Activated gamma-delta T cell treated with anti-CD3 and anti-CD28 coated beads, Interleukin-2, amount 50 U/mL, for 16 hours (primary cell): Measurements from ENCODE around the gene TMIE.

ENCODE experiments used
- DNase-seq: peaks from one replicate; pipeline ENCODE4 v3.0.0-alpha.2; 2020; ENCODE audit warnings: low read depth

The TMIE gene, protein sequence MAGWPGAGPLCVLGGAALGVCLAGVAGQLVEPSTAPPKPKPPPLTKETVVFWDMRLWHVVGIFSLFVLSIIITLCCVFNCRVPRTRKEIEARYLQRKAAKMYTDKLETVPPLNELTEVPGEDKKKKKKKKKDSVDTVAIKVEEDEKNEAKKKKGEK

DNA sequence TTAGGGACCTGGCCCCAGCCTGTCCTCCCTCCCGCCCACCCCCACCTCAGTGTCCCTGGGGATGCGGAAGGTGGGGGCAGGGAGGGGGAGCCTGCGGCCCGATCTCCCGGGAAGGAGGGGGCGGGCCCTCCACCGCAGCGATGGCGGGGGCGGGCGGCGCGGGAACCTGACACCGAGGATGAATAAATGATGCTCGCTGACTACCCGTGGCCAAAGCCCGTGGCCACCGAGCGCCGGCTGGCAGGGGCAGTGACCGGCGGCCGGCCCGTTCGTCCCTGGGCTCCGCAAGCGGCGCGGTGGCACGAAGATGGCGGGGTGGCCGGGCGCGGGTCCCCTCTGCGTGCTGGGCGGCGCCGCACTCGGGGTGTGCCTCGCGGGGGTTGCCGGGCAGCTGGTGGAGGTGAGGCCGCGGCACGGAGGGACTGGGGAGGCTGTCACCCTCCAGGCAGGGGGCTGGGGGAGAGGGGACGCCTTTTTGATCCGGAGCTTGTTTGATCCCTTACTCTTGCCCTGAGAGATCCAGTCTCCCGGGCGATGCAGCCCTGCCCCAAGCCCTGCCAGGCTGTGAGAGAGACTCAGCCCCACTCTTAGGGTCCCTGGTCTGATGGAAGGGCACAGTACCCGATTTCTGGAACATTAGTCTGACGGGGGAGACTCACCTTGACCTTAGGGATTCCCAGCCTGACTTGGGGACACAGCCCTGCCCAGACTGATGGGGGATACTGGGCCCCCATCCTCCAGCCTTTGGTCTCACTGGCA is at the start of gene TMIE:
Gene TMIE (plus strand): TSS at position 212 of the 759 bp plus-strand sequence. CDS start 96 bp downstream, at position 308.
- DNase-seq = no peak

DNA sequence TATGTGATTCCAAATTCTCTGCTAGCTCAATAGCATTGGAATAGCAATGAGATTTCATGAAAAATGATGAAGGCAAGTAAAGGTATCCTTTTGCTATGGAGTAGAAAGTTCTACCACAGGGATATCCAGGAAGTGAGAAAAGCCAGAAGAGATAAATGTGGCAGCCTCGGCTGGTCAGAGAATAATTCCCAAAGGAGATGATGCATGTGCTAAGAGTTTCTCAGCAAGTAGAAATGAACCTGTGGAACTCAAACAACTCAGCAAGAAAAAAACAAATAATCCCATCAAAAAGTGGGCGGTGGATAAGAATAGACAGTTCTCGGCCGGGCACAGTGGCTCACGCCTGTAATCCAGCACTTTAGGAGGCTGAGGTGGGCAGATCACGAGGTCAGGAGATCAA is 45.9 kb upstream of the TMIE start:
- no peak for DNase-seq

DNA sequence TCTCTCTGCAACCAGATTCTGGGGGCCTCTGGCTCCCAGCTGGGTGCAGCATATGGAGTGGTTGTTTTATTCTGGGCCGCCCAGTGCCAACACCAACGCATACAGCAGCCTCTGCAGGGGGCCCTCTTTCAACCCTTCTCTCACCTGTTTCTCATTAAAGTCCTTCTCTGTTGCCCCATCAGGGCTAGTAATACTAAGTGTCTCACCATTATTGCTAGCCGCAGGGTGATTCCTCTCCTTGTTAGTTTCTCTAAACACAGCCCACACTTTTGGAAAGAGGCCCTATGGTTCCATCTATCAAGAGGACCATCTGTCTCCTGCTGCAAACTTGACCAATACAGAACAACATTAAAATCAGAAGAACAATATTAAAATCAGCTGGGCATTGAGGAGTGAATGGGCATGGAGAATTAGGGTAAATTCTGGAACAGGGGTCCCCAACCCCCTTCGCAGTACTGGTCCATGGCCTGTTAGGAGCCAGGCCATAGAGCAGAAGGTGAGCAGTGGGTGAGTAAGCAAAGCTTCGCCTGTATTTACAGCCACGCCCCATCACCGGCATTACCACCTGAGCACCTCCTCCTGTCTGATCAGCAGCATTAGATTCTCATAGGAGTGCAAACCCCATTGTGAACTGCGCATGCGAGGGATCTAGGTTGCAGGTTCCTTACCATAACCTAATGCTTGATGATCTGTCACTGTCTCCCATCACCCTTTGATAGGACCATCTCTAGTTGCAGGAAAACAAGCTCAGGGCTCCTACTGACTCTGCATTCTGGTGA is 44.2 kb upstream of the TMIE start:
- DNase-seq = no peak

DNA sequence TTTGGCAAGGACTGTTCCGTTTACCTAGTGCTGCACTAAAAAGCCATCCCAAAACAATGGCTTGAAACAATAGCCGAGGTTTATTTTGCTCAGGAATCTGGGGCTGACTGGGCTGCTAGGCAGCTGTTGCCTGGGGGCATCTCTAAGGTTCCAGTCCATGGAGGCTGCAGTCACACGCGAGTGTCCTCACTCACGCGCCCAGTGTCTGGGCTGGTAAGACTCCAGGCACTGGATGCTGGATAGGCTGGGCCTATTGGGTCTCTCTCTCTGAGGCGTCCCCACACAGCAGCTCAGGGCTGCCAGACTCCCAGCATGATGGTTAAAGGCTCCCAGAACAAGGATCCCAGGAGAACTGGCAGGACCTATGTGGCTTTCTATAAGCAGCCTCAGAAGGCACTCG is 41.9 kb upstream of the TMIE start:
- DNase-seq = no peak

DNA sequence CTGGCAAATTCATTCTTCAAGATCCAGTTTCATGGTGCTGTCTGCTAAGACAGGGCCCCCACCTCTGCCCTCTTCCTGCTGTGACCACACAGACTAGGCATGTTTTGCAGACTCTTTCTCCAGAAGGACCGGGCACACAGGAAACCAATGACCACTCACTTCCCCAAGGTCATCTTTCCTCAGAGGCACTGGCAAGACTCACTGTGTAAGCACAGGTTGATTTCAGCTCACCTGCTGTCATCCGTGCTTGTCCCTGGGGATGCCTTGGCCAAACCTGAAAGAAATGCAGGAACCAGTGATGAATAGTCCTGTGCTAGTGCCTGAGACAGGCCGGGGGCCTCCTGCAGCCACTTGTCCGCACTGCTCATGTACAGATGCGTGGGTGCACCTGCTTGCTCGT is 41.2 kb upstream of the TMIE start:
- no peak for DNase-seq

DNA sequence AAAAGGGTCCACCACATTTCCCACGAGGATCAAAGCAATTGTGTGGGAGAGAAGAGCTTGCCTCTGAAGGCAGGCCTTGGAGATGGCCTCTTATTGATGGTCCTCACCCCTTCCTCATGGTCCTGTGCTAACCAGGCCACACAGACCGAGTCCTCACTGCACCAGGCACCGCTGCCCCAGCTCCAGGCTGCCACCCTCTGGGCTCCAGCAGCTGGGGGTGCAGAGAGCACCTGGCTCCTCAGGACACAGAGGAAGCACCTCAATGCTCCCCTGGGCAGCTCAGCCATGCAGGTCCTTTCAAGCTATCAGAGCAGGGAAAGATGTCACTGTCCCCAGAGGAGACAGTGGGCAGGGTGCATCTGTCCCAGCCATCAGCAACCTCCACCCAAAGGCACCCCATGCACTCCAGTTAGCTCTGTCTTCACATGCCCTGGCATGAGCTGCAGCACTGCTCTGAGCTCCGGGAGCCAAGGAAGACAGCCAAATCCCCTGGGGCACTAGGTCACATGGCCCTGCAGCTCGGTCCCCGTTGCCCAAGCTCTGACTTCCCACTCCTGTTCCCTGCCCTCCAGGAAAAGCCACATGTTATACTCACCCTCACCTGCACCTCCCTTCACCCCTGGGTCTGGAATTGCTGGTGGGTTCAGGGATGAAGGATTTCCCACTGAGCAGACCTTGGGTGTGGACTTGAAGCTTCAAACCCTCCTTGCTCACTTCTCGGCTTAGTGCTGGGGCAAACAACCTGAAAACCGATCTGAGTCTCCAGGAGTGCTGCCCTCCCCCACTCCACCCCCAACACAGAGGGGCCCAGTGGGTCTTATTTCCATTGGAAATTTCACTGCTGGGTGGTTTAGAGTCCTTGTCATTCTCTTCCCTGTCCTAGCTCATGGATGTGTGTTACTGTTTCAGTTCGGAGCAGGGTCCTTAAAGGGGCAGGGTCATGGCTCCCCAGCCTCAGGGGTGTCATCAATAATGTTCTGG is 40.4 kb upstream of the TMIE start:
- no peak for DNase-seq

DNA sequence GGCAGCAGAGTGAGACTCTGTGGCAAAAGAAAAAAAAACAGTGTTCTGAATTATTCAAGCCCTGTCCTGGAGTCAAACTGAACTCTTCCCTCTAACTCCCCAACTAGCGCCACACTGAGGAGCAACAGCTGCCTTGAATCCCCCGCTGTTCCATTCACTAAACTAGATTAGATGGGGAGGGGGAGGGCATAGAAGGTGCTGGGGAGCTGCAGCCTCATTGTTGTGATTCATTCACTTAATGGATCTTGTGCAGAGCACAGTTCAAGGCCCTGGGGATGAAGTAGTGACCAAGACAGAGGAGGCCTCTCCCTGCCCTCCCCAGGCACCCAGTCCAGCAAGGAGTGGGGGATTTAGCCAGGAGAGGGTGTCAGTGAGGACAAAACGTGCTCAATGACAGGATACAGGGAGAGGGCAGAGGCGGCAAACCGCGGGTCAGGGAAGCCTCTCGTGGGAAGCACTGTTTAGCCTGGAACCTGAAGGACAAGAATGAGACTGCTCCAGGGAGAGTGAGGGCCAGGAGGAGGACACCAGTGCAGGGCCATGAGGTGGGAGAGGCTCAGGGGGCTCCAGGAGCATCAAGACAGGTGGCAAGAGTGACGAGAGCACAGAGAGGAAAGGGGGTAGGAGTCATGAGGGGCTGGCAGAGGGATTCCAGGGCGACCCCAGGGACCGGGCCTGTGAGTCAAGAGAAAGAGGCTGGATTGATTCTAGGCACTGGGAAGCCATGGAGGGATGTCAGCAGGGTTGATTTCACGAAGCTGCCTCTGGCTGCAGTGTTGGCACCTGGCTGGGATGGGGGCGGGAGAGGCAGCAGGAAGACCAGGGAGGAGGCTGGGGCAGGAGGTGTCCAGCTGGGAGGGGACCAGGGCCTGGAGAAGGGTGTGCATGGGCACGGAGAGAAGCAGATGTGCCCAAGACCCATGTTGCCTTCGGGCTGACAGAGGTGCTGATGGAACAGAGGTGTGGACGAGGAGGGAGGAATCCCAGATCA is 39.1 kb upstream of the TMIE start:
- no peak for DNase-seq

DNA sequence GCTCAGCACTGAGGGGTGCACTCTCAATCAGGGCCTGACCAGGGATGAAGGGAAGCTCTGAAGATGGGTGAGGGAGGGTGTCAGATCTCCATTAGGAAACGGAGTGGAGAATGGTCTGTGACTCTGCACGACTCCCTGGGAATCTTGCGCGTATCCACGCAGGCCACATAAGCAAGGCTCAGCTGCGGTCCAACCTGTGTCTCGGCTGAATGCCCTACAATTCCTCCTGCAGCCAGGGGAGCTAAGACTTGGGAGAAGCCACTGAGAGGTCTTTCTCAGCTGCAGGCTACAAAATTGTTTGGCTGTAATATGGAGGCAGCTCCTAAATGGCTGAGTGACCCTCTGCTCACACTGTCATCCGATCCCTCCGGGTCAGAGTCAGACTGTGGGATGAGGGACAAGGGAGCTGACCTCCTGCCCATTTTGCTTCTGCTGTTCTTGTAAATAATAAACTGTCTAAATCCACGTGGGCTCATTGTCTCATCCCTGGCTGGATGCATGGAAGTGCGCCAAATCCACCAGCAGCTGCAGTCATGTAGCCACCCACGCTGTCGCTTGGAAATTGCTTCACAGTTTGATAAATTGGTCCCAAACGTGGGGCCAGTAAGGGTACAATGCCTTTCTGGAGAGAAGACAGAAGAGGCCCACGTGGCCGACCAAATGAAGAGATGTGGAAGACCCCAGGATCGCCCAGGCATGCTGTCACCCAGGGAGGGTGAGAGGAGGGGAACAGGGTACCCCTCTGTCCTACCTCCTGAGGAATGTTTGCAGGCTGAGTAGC is 38.2 kb upstream of the TMIE start:
- DNase-seq = no peak

DNA sequence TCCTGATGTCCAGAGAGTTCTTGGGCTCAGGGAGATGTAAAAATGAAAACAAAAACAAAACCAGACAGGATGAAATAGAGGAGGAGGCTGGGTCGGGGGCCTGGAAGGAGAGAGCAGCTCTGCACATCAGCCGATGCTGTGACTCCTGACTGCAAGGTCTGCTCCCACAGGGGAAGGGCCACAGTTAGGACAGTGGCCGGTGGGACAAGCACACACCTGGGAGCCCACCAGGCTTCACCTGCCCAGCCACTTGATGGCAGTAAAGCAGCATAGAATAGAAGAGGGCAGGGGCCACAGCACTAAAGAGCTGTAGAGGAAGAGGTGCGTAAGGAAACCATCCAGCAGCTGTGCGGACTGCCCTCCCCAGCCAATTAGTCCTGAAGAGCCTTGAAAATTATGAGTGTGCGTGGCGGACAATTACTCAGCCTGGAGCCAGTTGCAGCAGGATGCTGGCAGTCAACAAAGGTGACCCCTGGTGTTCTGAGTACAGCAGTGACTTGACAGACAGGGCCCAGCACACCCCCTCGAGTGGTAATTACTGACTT is 37.5 kb upstream of the TMIE start:
- no peak for DNase-seq

DNA sequence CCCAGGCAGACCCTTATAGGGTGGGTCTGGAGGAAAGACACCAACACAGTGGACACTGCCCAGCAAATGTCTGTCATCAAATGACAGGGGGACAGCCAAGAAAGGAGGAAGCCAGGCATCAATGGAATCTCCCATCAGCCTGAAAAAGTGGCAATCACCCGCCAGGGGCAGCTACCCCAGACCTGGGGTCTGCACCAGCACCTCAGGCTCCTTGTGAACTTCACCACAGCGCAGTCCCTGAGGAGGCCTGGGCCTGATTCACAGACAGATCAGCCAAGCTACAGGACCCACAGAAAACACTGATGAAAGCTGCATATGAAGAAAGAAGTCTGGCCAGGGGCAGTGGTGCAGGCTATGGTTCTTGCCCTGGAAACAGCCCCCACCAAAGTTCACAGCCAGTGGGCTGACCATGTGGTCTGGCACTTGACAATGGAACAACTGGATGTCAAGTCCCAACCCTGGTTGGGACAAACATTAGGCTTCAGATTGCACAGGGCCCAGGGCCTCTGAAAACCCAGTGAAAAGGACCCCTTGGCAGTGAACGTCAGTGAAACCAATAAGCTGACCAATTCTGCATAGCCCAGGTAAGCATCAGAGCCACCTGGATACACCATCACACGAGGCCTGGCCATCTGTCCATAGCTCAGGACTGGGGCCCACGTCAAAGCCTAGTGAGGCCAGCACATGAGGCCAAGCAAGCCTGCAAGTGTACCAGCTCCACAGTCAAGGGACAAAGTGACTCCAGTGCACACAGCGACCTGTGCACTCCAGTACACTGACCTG is 36.8 kb upstream of the TMIE start:
- no peak for DNase-seq

DNA sequence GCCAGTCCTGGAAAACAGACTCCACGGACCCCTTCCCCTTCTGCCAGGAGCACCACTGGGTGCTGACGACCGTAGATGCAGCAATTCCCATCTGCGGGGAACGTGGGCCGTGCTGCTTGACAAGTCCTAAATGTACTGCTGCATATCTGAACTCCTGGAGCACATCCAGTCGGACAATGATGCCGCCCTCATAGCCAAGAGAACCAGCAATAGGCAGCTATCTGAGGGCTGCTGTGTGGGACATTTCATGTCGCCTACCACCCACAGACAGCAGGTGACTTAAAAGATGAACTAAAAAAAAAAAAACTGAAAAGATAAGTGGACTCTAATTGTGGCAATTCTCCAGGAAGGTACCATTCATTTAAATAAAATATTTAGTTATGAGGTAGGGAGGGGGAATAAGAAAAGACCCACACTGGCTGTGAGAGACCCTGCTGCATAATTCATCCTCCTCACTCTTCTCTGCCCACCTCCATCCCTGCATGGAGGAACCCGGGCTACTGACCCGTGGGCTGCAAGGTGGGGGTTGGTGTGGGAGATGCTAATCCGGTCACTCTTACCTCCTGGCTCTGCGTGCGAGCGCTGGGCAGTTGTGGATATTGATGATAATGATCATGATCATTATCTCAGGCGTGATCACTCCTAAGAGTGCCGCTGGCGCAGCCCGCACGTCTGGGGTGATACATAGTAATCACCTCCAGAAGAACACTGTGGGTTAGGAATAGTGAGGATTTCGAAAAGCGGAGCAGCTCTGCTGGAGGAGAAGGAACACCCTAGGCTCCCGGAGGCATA is 36.0 kb upstream of the TMIE start:
- no peak for DNase-seq

DNA sequence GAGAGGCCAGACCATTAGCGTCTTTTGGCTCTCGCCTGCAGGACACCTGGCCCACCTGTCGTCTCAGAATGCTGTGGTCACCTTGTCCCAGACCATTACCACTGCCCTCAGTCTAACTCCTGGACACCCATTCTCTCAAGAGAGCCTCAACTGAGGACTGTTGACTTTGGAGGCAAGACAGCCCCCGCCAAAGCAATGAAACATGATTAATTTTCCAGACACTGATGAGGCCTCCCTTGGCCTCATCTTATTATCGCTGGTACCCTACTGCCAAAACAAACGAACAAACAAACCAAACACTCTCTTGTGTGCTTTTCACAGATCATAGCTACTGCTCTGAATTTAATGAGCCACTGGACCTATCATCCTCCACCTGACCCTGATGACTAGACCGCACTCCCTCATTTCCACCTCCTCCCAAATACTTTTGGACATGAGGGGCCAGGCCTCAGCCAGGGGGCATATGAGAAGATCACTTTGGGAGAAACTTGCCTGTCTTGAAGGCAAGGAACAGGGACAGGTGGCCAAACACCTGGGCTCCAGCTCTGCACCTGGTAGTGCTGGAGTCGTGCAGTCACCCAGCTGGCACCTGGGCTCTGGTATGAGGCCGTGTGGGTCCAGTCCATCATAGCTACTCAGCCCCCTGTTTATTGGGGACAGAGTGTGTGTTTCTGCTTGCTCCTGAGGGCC is 35.3 kb upstream of the TMIE start:
- DNase-seq = no peak

DNA sequence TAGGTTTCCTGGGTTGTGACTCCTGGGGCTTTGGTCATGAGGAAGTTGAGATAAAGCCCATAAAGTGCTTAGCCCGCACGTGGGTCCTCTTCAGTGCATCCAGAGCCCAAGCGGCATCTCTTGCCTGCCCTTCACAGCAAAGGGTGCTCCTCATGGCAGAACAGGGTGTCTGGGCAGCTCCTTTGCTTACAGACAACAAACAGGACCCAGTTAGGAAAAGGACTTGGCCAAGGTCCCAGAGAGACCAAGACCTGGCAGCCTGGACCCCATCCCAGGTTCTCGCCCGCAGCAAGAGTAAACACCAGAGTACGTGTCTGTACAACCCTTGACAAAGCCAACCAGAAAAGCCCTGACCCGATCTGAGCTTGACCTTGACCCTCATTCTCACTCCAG is 34.7 kb upstream of the TMIE start:
- DNase-seq = no peak

DNA sequence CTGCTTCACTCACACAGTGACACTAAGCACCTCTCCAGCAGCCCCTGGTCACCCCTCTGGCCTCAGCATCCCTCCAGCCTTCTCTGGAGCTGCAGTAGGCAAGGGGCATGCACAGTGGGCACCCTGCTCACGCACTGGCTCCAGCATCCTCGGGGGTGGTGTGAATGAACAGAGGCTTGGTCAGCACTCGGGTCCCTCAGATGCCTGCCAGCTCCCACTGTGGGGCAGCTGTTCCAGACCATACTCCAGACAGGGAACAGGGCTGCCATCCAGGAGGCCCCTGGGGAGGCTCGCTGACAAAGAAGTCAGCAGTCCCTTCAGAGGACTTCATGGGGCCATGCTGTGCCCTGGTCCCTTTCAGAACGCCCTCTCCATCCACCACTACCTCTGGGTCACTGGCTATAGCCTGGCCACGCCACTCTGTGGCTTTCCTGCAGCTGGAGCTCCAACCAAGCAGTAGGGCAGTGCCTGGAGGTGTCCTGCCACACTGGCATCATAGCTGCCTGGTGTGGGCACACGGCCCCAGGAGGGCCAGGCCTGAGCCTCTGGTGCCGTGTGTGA is 34.1 kb upstream of the TMIE start:
- DNase-seq = no peak

DNA sequence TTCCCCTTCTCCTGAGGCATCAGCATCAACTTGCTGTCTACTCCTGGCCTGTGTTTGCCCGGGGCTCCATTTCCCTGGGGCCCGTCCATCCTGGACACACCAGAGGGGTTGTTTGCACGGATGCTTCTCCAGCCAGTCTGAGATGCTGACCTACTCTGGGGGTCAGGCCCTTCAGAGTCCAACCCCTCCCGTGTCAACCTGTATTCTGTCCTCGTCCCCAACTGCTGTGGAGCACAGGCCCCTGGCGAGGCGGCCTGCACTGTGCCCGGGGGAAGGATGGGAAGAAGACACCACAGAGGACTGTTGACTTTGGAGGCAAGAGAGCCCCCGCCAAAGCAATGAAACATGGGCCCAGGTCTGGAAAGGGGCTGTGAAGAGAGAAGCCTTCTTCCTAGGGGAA is 33.5 kb upstream of the TMIE start:
- no peak for DNase-seq

DNA sequence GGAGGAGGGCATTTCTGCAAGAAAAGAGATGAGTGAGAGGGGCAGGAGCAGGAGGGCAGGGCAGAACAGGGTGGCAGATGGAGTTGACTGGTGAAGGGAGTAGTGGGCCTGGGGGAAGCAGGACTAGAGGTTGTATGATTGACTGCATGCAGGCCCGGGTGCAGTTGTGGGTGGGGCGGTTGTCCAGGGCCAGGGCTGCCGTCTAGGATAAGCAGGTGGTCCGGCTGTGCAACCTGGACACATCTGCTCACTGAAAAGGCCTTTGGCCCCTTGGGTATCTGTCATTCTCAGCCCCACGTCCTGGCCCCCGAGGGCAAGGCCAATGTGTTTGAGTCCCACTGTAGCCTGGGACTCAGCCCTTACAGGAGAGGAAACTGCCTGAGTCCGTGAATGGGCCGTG is 33.1 kb upstream of the TMIE start:
- no peak for DNase-seq

DNA sequence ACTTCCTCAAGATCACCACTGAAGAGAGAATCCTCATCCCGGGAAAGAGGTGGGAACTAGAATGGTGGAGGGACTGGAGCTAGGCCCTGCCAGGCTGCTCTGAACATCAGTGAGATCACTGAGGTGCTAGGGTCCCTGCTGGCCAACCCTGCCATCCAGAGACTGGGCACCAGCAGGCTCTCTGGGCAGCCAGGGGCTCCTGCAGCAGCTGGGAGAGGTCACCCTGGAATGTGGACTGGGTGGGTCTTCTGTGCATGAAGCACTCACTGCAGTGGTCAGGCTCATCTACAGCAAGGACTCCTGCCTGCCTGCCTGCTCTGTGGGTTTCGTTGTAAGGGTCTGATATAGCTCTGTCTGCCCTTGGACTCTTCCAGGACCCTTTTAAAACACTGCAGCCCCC is 32.6 kb upstream of the TMIE start:
- no peak for DNase-seq
